K562 (cell line): ENCODE results near the gene RPTN.

ENCODE experiments used
- BRD4 ChIP-seq: fragments of 200-600 bp; sonication (generic); IDR thresholded peaks from 2 replicates; pipeline ENCODE4 v1.6.1; 2017; ENCODE audit warnings: inconsistent platforms
- CREB1 ChIP-seq, 2 experiments: sonication (generic) in 1 of 2; formaldehyde crosslinking in 1 of 2; IDR thresholded peaks; 2 replicates each; pipeline versions ENCODE4 v1.6.1 to v1.8.0; 2012 to 2022; ENCODE audit warnings: inconsistent platforms in 1 of 2, mild to moderate bottlenecking in 1 of 2, missing genetic modification reagents in 1 of 2, moderate library complexity in 1 of 2
- EP300 ChIP-seq: IDR thresholded peaks from 2 replicates; pipeline ENCODE4 v1.6.1; 2012; ENCODE audit warnings: low read length, improper control_type of control experiment
- EWSR1 ChIP-seq: fragments of 450-650 bp; IDR thresholded peaks from 2 replicates; pipeline ENCODE4 v1.6.1; 2018; ENCODE audit warnings: borderline replicate concordance, mild to moderate bottlenecking, low read depth, moderate library complexity; ENCODE audit not compliant: partially characterized antibody
- EZH2 ChIP-seq: IDR thresholded peaks from 2 replicates; pipeline ENCODE4 v1.6.1; 2012; ENCODE audit warnings: low read depth, mild to moderate bottlenecking, inconsistent platforms, low read length, borderline replicate concordance
- FOXM1 ChIP-seq, 2 experiments: fragments of 450-650 bp in 1 of 2; sonication (generic) in 1 of 2; formaldehyde crosslinking in 1 of 2; IDR thresholded peaks; 2 replicates each; pipeline versions ENCODE4 v1.6.1 to v1.9.0; 2017 to 2022; ENCODE audit warnings: low read depth in 2 of 2, mild to moderate bottlenecking in 2 of 2, missing genetic modification reagents in 1 of 2, moderate library complexity in 1 of 2
- MYC ChIP-seq, 2 experiments: fragments of 250-450 bp in 1 of 2; sonication (Bioruptor Pico) in 1 of 2; IDR thresholded peaks; 2 replicates each; pipeline versions ENCODE4 v1.5.1 to v1.6.1; 2012 to 2021; ENCODE audit warnings: low read depth in 2 of 2, borderline replicate concordance in 1 of 2, improper control_type of control experiment in 1 of 2, low read length in 1 of 2, mild to moderate bottlenecking in 1 of 2, moderate library complexity in 1 of 2
- NR2F6 ChIP-seq: fragments of 450-650 bp; formaldehyde crosslinking; IDR thresholded peaks from 2 replicates; pipeline ENCODE4 v1.4.0; 2020; ENCODE audit warnings: mild to moderate bottlenecking
- RFX5 ChIP-seq: IDR thresholded peaks from 2 replicates; pipeline ENCODE4 v1.6.1; 2011; ENCODE audit warnings: low read depth, mild to moderate bottlenecking, improper control_type of control experiment, low read length
- TAF1 ChIP-seq: IDR thresholded peaks from 2 replicates; pipeline ENCODE4 v1.6.1; 2011; ENCODE audit warnings: mild to moderate bottlenecking, low read length, moderate library complexity; ENCODE audit not compliant: insufficient read depth, control insufficient read depth, severe bottlenecking; ENCODE audit errors: extremely low read depth
- ZNF57 ChIP-seq: fragments of 450-650 bp; formaldehyde crosslinking; IDR thresholded peaks from 2 replicates; pipeline ENCODE4 v1.4.0; 2020; ENCODE audit warnings: mild to moderate bottlenecking, moderate library complexity
- TF ChIP-seq, protein P1 (sequence below), 2 experiments: IDR thresholded peaks; 2 replicates each; pipeline ENCODE4 v1.6.1; 2011; ENCODE audit warnings: borderline replicate concordance in 1 of 2, control low read depth in 1 of 2, low read depth in 1 of 2, low read length in 1 of 2, mild to moderate bottlenecking in 1 of 2, mixed read lengths in 1 of 2, moderate library complexity in 1 of 2; ENCODE audit not compliant: insufficient read depth in 1 of 2, insufficient read length in 1 of 2, poor library complexity in 1 of 2, severe bottlenecking in 1 of 2; ENCODE audit errors: extremely low read depth in 1 of 2
- TF ChIP-seq, protein P2 (sequence below): sonication (generic); formaldehyde crosslinking; IDR thresholded peaks from 2 replicates; pipeline ENCODE4 v1.5.0; 2020; ENCODE audit warnings: missing genetic modification reagents
- TF ChIP-seq, protein P3 (sequence below), 3 experiments: IDR thresholded peaks in 2 of 3; conservative IDR thresholded peaks in 1 of 3; 2 replicates each; pipeline ENCODE4 v1.5.1; 2011 to 2012; ENCODE audit warnings: low read length in 3 of 3, mild to moderate bottlenecking in 3 of 3, control low read depth in 2 of 3, improper control_type of control experiment in 1 of 3, inconsistent platforms in 1 of 3, low read depth in 1 of 3, mixed read lengths in 1 of 3, moderate library complexity in 1 of 3; ENCODE audit not compliant: insufficient read depth in 2 of 3

DNA sequence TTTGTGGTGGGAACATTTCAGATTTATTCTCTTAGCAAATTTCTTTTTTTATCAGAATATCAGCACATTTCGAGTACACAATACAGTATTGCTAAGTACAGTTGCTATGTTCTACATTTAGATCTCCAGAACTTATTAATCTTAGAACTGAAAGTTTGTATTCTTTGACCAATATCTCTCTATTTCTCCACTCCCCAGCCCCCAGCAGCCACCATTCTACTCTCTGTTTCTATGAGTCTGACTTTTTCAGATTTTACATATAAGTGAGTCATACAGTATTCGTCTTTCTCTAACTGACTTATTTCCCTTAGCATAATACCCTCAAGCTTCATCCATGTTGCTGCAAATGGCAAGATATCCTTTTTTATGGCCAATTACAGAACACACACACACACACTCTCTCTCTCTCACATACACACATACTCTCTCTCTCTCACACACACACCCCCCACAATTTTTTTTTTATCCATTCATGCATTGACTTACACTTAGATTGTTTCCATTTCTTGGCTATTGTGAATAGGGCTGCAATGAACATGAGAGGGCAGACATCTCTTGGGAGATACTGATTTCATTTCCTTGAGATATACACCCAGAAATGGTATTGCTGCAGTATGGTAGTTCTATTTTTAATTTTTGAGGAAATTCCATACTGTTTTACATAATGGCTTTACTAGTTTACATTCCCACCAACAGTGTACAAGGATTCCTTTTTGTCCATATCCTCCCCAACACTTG lies 15.7 kb downstream of the RPTN start:
- TF ChIP-seq, protein P1, sequence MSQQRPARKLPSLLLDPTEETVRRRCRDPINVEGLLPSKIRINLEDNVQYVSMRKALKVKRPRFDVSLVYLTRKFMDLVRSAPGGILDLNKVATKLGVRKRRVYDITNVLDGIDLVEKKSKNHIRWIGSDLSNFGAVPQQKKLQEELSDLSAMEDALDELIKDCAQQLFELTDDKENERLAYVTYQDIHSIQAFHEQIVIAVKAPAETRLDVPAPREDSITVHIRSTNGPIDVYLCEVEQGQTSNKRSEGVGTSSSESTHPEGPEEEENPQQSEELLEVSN (IDR thresholded peaks at IDR 0.05; ENCODE audit: borderline replicate concordance in 1 of 2, extremely low read depth in 1 of 2, insufficient read depth in 1 of 2, insufficient read length in 1 of 2, low read depth in 1 of 2, low read length in 1 of 2, poor library complexity in 1 of 2, severe bottlenecking in 1 of 2): no peak
- no peak for TF ChIP-seq EP300
- TF ChIP-seq EZH2: no peak
- TF ChIP-seq, protein P2, sequence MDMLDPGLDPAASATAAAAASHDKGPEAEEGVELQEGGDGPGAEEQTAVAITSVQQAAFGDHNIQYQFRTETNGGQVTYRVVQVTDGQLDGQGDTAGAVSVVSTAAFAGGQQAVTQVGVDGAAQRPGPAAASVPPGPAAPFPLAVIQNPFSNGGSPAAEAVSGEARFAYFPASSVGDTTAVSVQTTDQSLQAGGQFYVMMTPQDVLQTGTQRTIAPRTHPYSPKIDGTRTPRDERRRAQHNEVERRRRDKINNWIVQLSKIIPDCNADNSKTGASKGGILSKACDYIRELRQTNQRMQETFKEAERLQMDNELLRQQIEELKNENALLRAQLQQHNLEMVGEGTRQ (CRISPR knock-in tag): no peak
- TF ChIP-seq TAF1: no peak
- TF ChIP-seq, protein P3, sequence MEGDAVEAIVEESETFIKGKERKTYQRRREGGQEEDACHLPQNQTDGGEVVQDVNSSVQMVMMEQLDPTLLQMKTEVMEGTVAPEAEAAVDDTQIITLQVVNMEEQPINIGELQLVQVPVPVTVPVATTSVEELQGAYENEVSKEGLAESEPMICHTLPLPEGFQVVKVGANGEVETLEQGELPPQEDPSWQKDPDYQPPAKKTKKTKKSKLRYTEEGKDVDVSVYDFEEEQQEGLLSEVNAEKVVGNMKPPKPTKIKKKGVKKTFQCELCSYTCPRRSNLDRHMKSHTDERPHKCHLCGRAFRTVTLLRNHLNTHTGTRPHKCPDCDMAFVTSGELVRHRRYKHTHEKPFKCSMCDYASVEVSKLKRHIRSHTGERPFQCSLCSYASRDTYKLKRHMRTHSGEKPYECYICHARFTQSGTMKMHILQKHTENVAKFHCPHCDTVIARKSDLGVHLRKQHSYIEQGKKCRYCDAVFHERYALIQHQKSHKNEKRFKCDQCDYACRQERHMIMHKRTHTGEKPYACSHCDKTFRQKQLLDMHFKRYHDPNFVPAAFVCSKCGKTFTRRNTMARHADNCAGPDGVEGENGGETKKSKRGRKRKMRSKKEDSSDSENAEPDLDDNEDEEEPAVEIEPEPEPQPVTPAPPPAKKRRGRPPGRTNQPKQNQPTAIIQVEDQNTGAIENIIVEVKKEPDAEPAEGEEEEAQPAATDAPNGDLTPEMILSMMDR (IDR thresholded peaks at IDR 0.05 in 2 of 3, conservative IDR thresholded peaks at IDR 0.05 in 1 of 3; ENCODE audit: insufficient read depth in 2 of 3, low read depth in 1 of 3, low read length in 3 of 3): no peak
- TF ChIP-seq MYC (IDR thresholded peaks at IDR 0.05; ENCODE audit: low read depth, low read length): no peak
- no peak for TF ChIP-seq MYC (CRISPR knock-in tag; IDR thresholded peaks at IDR 0.05; ENCODE audit: borderline replicate concordance, low read depth)
- TF ChIP-seq FOXM1 (IDR thresholded peaks at IDR 0.05; ENCODE audit: low read depth): no peak
- no peak for TF ChIP-seq FOXM1 (CRISPR knock-in tag; IDR thresholded peaks at IDR 0.05; ENCODE audit: low read depth)
- TF ChIP-seq RFX5: no peak
- no peak for TF ChIP-seq BRD4
- no peak for TF ChIP-seq NR2F6 (CRISPR knock-in tag)
- TF ChIP-seq CREB1 (IDR thresholded peaks at IDR 0.05): no peak
- TF ChIP-seq CREB1 (CRISPR knock-in tag; IDR thresholded peaks at IDR 0.05): no peak
- no peak for TF ChIP-seq ZNF57
- no peak for TF ChIP-seq EWSR1
